Adrenal gland (tissue), 12 donors: ENCODE measurements around the gene RIMKLA. TPM values are rescaled to one million over a fixed set of nuclear protein-coding genes. Genes with fewer than 3 reads are reported as not detected.

Source experiments
- DNase-seq, 7 donors: peaks; one replicate each; pipeline ENCODE4 v3.0.0-alpha.2; 2019 to 2020
- H3K27ac ChIP-seq, 5 donors: fragments of 200-600 bp; sonication (generic) in 4 of 5; 1 replicate in 3 of 5; 2 replicates in 2 of 5; pipeline versions ENCODE4 v1.5.1 to v1.8.0; 2016 to 2020; ENCODE audit warnings: mild to moderate bottlenecking in 1 of 5
- H3K27me3 ChIP-seq: fragments of 200-600 bp; 2 replicates; pipeline ENCODE4 v1.8.0; 2021
- H3K36me3 ChIP-seq, 2 donors: fragments of 200-600 bp; replicated peaks in 1 of 2; 1 replicate in 1 of 2; 2 replicates in 1 of 2; pipeline versions ENCODE4 v1.5.1 to v1.8.0; 2018 to 2022
- H3K4me1 ChIP-seq, 2 donors: fragments of 200-600 bp; replicated peaks in 1 of 2; 1 replicate in 1 of 2; 2 replicates in 1 of 2; pipeline versions ENCODE4 v1.5.1 to v1.8.0; 2018 to 2021
- H3K4me3 ChIP-seq, 4 donors: fragments of 200-600 bp; sonication (generic) in 3 of 4; one replicate each; pipeline ENCODE4 v1.5.1; 2016 to 2018
- H3K9me3 ChIP-seq, 3 donors: fragments of 200-600 bp; sonication (generic) in 1 of 3; replicated peaks in 1 of 3; 1 replicate in 2 of 3; 2 replicates in 1 of 3; pipeline versions ENCODE4 v1.5.1 to v1.8.0; 2016 to 2021
- CTCF ChIP-seq, 6 experiments: fragments of 450-650 bp in 4 of 6; fragments of 200-600 bp in 2 of 6; sonication (generic) in 1 of 6; IDR thresholded peaks; 1 replicate in 5 of 6; 2 replicates in 1 of 6; pipeline versions ENCODE4 v1.5.1 to v1.8.0; 2016 to 2021; ENCODE audit warnings: antibody characterized with exemption in 6 of 6, mild to moderate bottlenecking in 2 of 6, moderate library complexity in 1 of 6
- POLR2A ChIP-seq, 2 donors: fragments of 450-650 bp; IDR thresholded peaks; one replicate each; pipeline ENCODE4 v1.6.1; 2017; ENCODE audit warnings: antibody characterized with exemption in 2 of 2, mild to moderate bottlenecking in 2 of 2, moderate library complexity in 1 of 2
- WGBS, 4 donors: extraction: QIAGEN DNeasy Blood & Tissue Kit in 2 of 4; methylation state at CpG; one replicate each; pipeline versions ENCODE4 v1.1.5 to v1.1.7; 2013 to 2017; 5-methylcytosine and 5-hydroxymethylcytosine counted together
- intact Hi-C, 2 donors: fragments of 100-400 bp; cut with DNase I; formaldehyde crosslinking; loops; one replicate each; pipeline versions ENCODE4 v1.14.1 to v1.15.0; 2022 to 2023
- polyA plus RNA-seq, 3 donors: library from polyadenylated mRNA; stranded (reverse); fragments of 200-250 nt in 2 of 3; fragments of 350-450 nt in 1 of 3; fragmentation: Illumina TruSeq in 1 of 3; extraction: RNeasy Lipid Tissue Mini Kit (QIAGEN cat#74804) in 1 of 3; gene quantifications; one replicate each; pipeline ENCODE4 v1.2.3, GENCODE V29; 2013 to 2014
- total RNA-seq, 9 donors: library from RNA; depleted of rRNA in 4 of 9; stranded (reverse); fragments of >200 nt in 4 of 9; fragments of 120-200 nt in 1 of 9; fragmentation: NEBNext Ultra II Directional in 1 of 9; extraction: Animal tissue kit (Norgen Biotek cat#: 25700) in 1 of 9; gene quantifications; one replicate each; pipeline versions ENCODE4 v1.1.0 to v1.2.4, GENCODE V29; 2013 to 2023
- donor health status: healthy with polysubstance abuse.
- donor health status: Bipolar disorder and iron deficiency.
- donor health status: DM: yes; HTN: yes; CAD: no.
- donor health status: DM: no; HTN: no; CAD: no.
- donor health status: DM: no; HTN: no; CAD: no.
- donor health status: DM: yes; HTN: yes; CAD: no.

Gene RIMKLA
- total and polyA plus RNA-seq, 12 donors: 0.07 to 4.0 (median 0.35) TPM

- H3K27me3 ChIP-seq: no peaks in the 10 kb centered on the region
- TF ChIP-seq POLR2A (IDR thresholded peaks at IDR 0.05) (no peak), CTCF (IDR thresholded peaks at IDR 0.05) (no peak)
- 84 to 88% (median 86%) methylated on average over 16 to 17 of the region's 17 CpGs for WGBS, 4 donors
- H3K36me3 ChIP-seq: no peaks in the 10 kb centered on the region
- no peak for DNase-seq
- H3K4me1 ChIP-seq: no peaks in the 10 kb centered on the region
- intact Hi-C loops: no loop called here
- H3K4me3 ChIP-seq: no peak overlapping the region
- H3K27ac ChIP-seq: no peak overlapping the region
- H3K9me3 ChIP-seq: no peaks in the 10 kb centered on the region
Observed at GRCh38 chr1:42414551-42415496, 34.2 kb downstream of the RIMKLA start.

DNA sequence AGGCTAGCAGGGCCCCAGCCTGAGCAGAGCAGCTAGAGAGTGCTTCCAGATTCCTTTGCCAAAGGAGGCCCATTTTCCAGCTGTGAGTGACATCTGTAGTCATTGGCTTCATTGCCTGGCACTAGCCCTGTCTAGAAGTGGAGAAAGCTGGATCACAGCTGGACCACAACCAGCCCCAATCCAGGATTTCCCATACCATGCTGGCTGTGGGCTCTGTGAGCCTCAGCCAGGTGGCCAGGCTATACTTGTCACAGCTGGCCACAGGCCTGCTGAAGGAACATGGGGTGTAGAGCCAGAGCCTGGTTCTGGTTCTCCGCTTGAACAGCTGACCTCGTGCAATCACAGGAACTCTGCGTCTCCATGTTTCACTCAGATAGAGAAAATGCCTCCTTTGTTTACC lies 36.6 kb downstream of the RIMKLA start:
- 50 to 93% (median 73%) methylated on average over 3 of the region's 3 CpGs for WGBS, 4 donors
- Histone ChIP-seq H3K27me3 (no peaks in the 10 kb centered on the region), H3K4me1 (peaks cover 0 to 11% of the 10 kb centered on the region in 2 donors), H3K4me3 (no peak overlapping the region), H3K36me3 (no peaks in the 10 kb centered on the region), H3K9me3 (no peaks in the 10 kb centered on the region), H3K27ac (no peak overlapping the region)
- intact Hi-C loops: no loop called here
- TF ChIP-seq CTCF (IDR thresholded peaks at IDR 0.05) (no peak), POLR2A (IDR thresholded peaks at IDR 0.05) (no peak)
- DNase-seq: no peak

GRCh38 chr1:42418516-42418915 lies 37.9 kb downstream of the RIMKLA start:
- H3K9me3 ChIP-seq: no peaks in the 10 kb centered on the region
- no peak overlapping the region for H3K27ac ChIP-seq
- no peaks in the 10 kb centered on the region for H3K36me3 ChIP-seq
- 88 to 100% (median 93%) methylated on average over 1 of the region's 1 CpG for WGBS, 4 donors
- no peak for TF ChIP-seq CTCF (IDR thresholded peaks at IDR 0.05)
- intact Hi-C loops: no loop called here
- no peaks in the 10 kb centered on the region for H3K27me3 ChIP-seq
- H3K4me1 ChIP-seq: peaks cover 0 to 11% of the 10 kb centered on the region in 2 donors
- no peak overlapping the region for H3K4me3 ChIP-seq
- no peak for DNase-seq

DNA sequence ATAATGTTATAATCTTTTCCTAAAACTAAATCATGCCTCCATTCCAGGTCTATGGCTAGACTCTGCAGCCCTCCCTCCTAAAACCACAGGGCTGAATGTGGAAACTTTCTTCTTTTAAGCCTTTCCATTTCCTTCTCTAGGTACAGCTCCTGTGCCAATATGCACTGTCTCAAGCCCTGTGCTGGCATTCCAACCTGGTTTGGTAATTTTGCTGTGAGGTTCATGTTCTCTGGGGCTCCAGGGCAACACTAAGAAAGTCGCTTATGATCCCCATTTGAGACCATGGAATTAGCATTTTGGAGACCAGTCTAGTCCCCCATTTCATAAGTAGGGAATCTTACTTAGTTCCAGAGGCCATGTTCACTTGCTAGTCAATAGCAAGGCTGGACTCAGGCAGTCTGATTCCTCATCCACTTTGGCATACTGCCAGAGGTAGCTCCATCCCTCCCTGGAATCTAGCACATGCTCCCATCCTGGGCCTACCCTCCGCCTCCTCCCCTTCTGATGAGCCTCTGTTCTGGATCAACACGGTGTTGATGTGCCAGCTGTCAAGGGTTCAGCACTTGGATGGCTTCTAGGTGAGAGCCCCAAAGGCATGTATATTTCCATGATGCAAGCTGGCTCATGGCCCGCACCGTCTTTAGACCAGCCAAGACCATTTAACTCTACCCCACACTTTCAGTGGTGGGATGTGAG lies 38.7 kb downstream of the RIMKLA start:
- H3K27ac ChIP-seq: no peak overlapping the region
- WGBS, 4 donors: 90 to 100% (median 91%) methylated on average over 5 of the region's 5 CpGs

More for the DNA sequence above, 38.7 kb downstream of the RIMKLA start:
- TF ChIP-seq POLR2A (IDR thresholded peaks at IDR 0.05) (no peak), CTCF (IDR thresholded peaks at IDR 0.05) (no peak)
- Histone ChIP-seq H3K36me3 (no peaks in the 10 kb centered on the region), H3K27me3 (no peaks in the 10 kb centered on the region), H3K9me3 (no peaks in the 10 kb centered on the region), H3K4me1 (peaks cover 0 to 11% of the 10 kb centered on the region in 2 donors), H3K4me3 (no peak overlapping the region)
- intact Hi-C loops: no loop called here
- DNase-seq: no peak
